Measurements from ENCODE around the gene ATP6V0E2. TPM values are rescaled to one million over a fixed set of nuclear protein-coding genes. Genes with fewer than 3 reads are reported as not detected.
A peak's percentile ranks its signal among the peaks of the same experiment; 100 is the strongest.

The ATP6V0E2 gene
- total RNA-seq, 1 donor from 2014 or later: 16.0 TPM

GRCh38 chr7:149850007-149850594 lies 23.7 kb upstream of the ATP6V0E2 start:
- Histone ChIP-seq H2AFZ (ENCODE audit: low read depth, low read length) (no peak overlapping the region), H3K9ac (ENCODE audit: low read length) (no peak overlapping the region), H3K4me3 (ENCODE audit: insufficient read depth, low read depth, low read length) (no peak overlapping the region), H3K79me2 (ENCODE audit: insufficient read depth, low read length) (no peaks in the 10 kb centered on the region), H3K36me3 (ENCODE audit: insufficient read depth, low read length) (no peaks in the 10 kb centered on the region), H3K27ac (ENCODE audit: low read depth, low read length) (no peak overlapping the region), H3K4me1 (ENCODE audit: insufficient read depth, low read length) (peaks cover 16% of the 10 kb centered on the region), H3K27me3 (ENCODE audit: insufficient read depth, low read length) (no peaks in the 10 kb centered on the region), H4K20me1 (ENCODE audit: insufficient read depth, low read length) (no peaks in the 10 kb centered on the region), H3K4me2 (ENCODE audit: low read length) (no peak overlapping the region), H3K9me3 (ENCODE audit: insufficient read depth, low read depth, low read length) (no peaks in the 10 kb centered on the region)
- no peak for TF ChIP-seq CTCF (IDR thresholded peaks at IDR 0.05; ENCODE audit: insufficient read depth, low read depth, low read length)
- TF ChIP-seq EZH2 (IDR thresholded peaks at IDR 0.05; ENCODE audit: insufficient read depth, low read length): no peak
- H3K36me3 Mint-ChIP-seq (ENCODE audit: low read depth, unreplicated experiment): peaks cover 10% of the 10 kb centered on the region
- H3K4me3 Mint-ChIP-seq (ENCODE audit: unreplicated experiment): no peak overlapping the region
- H3K27me3 Mint-ChIP-seq (ENCODE audit: low read depth, unreplicated experiment): peaks cover 8% of the 10 kb centered on the region
- no peak for FAIRE-seq
- peak; percentile 39 for DNase-seq (ENCODE audit: low read depth)
- peaks cover 17% of the 10 kb centered on the region for H3K4me1 Mint-ChIP-seq (ENCODE audit: low read depth, unreplicated experiment)
- H3K9me3 Mint-ChIP-seq (ENCODE audit: unreplicated experiment): no peaks in the 10 kb centered on the region
- H3K27ac Mint-ChIP-seq (ENCODE audit: unreplicated experiment): no peak overlapping the region

GRCh38 chr7:149850716-149851115 lies 23.1 kb upstream of the ATP6V0E2 start:
- FAIRE-seq: no peak
- Mint-ChIP-seq H3K9me3 (ENCODE audit: unreplicated experiment) (no peaks in the 10 kb centered on the region), H3K4me1 (ENCODE audit: low read depth, unreplicated experiment) (peaks cover 23% of the 10 kb centered on the region)

More at GRCh38 chr7:149850716-149851115, 23.1 kb upstream of the ATP6V0E2 start:
- Histone ChIP-seq H4K20me1 (ENCODE audit: insufficient read depth, low read length) (no peaks in the 10 kb centered on the region), H3K4me2 (ENCODE audit: low read length) (no peak overlapping the region), H3K36me3 (ENCODE audit: insufficient read depth, low read length) (no peaks in the 10 kb centered on the region), H3K4me3 (ENCODE audit: insufficient read depth, low read depth, low read length) (no peak overlapping the region), H3K9me3 (ENCODE audit: insufficient read depth, low read depth, low read length) (no peaks in the 10 kb centered on the region), H3K4me1 (ENCODE audit: insufficient read depth, low read length) (peaks cover 22% of the 10 kb centered on the region), H3K27ac (ENCODE audit: low read depth, low read length) (no peak overlapping the region), H3K9ac (ENCODE audit: low read length) (no peak overlapping the region), H2AFZ (ENCODE audit: low read depth, low read length) (no peak overlapping the region), H3K79me2 (ENCODE audit: insufficient read depth, low read length) (no peaks in the 10 kb centered on the region), H3K27me3 (ENCODE audit: insufficient read depth, low read length) (no peaks in the 10 kb centered on the region)
- H3K27me3 Mint-ChIP-seq (ENCODE audit: low read depth, unreplicated experiment): peaks cover 8% of the 10 kb centered on the region
- H3K27ac Mint-ChIP-seq (ENCODE audit: unreplicated experiment): no peak overlapping the region
- peaks cover 9% of the 10 kb centered on the region for H3K36me3 Mint-ChIP-seq (ENCODE audit: low read depth, unreplicated experiment)
- no peak for DNase-seq (ENCODE audit: low read depth)
- no peak overlapping the region for H3K4me3 Mint-ChIP-seq (ENCODE audit: unreplicated experiment)
- no peak for TF ChIP-seq CTCF (IDR thresholded peaks at IDR 0.05; ENCODE audit: insufficient read depth, low read depth, low read length)
- TF ChIP-seq EZH2 (IDR thresholded peaks at IDR 0.05; ENCODE audit: insufficient read depth, low read length): no peak

Data from astrocyte (in vitro differentiated cells and primary cell).